Stimulated activated CD4-positive, alpha-beta T cell treated with anti-CD3 and anti-CD28 coated beads, Interleukin-4, amount 100 ng/mL, for 48 hours (primary cell): Measurements from ENCODE around the gene C1orf210.

ENCODE experiments used
- DNase-seq, 2 donors: peaks; one replicate each; pipeline ENCODE4 v3.0.0-alpha.2; 2020; ENCODE audit warnings: low read depth in 2 of 2

Gene C1orf210

GRCh38 chr1:43274125-43274803 is 11.1 kb downstream of the C1orf210 start:
- no peak for DNase-seq

GRCh38 chr1:43273708-43274107 is 11.7 kb downstream of the C1orf210 start:
- DNase-seq = no peak

GRCh38 chr1:43272576-43273571 is 12.5 kb downstream of the C1orf210 start:
- DNase-seq = no peak

GRCh38 chr1:43272161-43272560 is 13.2 kb downstream of the C1orf210 start:
- no peak for DNase-seq

- DNase-seq = no peak
Measured at GRCh38 chr1:43271186-43272118, 13.9 kb downstream of the C1orf210 start.

GRCh38 chr1:43270421-43271095 is 14.8 kb downstream of the C1orf210 start:
- no peak for DNase-seq

- no peak for DNase-seq
Measured at GRCh38 chr1:43269627-43270375, 15.6 kb downstream of the C1orf210 start, which contains the start of gene TMEM125. Gene TMEM125 (plus strand): TSS chr1:43269983. CDS start chr1:43272723, 2,740 bp downstream.

GRCh38 chr1:43267818-43268425 is 17.5 kb downstream of the C1orf210 start:
- no peak for DNase-seq

- DNase-seq = no peak
Measured at GRCh38 chr1:43267291-43267805, 18.0 kb downstream of the C1orf210 start.

- DNase-seq = no peak
Measured at GRCh38 chr1:43266881-43267280, 18.5 kb downstream of the C1orf210 start.

- no peak for DNase-seq
Measured at GRCh38 chr1:43265431-43265830, 19.9 kb downstream of the C1orf210 start.

- DNase-seq = no peak
Measured at GRCh38 chr1:43258370-43258769, 27.0 kb downstream of the C1orf210 start.

GRCh38 chr1:43256675-43257570 is 28.5 kb downstream of the C1orf210 start:
- DNase-seq = no peak

- DNase-seq = no peak
Measured at GRCh38 chr1:43255438-43256210, 29.8 kb downstream of the C1orf210 start.

- DNase-seq = no peak
Measured at GRCh38 chr1:43253876-43254275, 31.5 kb downstream of the C1orf210 start.

GRCh38 chr1:43253173-43253572 is 32.2 kb downstream of the C1orf210 start:
- no peak for DNase-seq

- no peak for DNase-seq
Measured at GRCh38 chr1:43252225-43252624, 33.2 kb downstream of the C1orf210 start.

GRCh38 chr1:43251024-43251423 is 34.4 kb downstream of the C1orf210 start:
- no peak for DNase-seq
